SK-MEL-5 (cell line): ENCODE measurements around the gene PTPRM. TPM values are rescaled to one million over a fixed set of nuclear protein-coding genes. Genes with fewer than 3 reads are reported as not detected.

Experiments
- DNase-seq: peaks from one replicate; pipeline ENCODE4 v3.0.0-alpha.2; 2016; ENCODE audit warnings: low read depth, low spot score
- in situ Hi-C: cut with HindIII; loops from 2 replicates; pipeline ENCODE4 v1.10.0; 2016; ENCODE audit warnings: low sequenced_read_pairs, high pct_unique_total_duplicates, low pct_unique_long_range_greater_than_20kb
- polyA plus RNA-seq, 2 experiments: library from polyadenylated mRNA; depleted of rRNA; stranded (reverse); fragments of >200 nt; gene quantifications; 2 replicates each; pipeline ENCODE4 v1.2.3, GENCODE V29; 2015
- total RNA-seq: library from RNA; depleted of rRNA; stranded (reverse); fragments of >200 nt; shearing (Covaris generic); gene quantifications from 2 replicates; pipeline ENCODE4 v1.2.3, GENCODE V29; 2014; rRNA removed

The PTPRM gene
- 42.9 and 43.7 TPM in 2 replicates for total RNA-seq
- polyA plus RNA-seq (2015; cell fraction: cytosol; rRNA removed) = 48.4 and 56.6 TPM in 2 replicates
- 196 and 241 TPM in 2 replicates for polyA plus RNA-seq (2015; cell fraction: nucleus; rRNA removed)

GRCh38 chr18:7566567-7567473 lies at the start of gene PTPRM:
PTPRM (plus strand) TSS chr18:7567316; CDS start chr18:7567819, 503 bp downstream.
- peak; percentile 72 for DNase-seq
- in situ Hi-C loops = no loop called here

- no peak for DNase-seq
- in situ Hi-C loops = no loop called here
Measured at GRCh38 chr18:7517852-7518251, 49.3 kb upstream of the PTPRM start.

GRCh38 chr18:7520200-7520785 lies 46.8 kb upstream of the PTPRM start:
- DNase-seq = no peak
- in situ Hi-C loops = no loop called here

- DNase-seq = no peak
- in situ Hi-C loops = no loop called here
Measured at GRCh38 chr18:7521226-7521856, 45.8 kb upstream of the PTPRM start.

GRCh38 chr18:7523772-7524171 lies 43.3 kb upstream of the PTPRM start:
- DNase-seq = no peak
- in situ Hi-C loops = no loop called here

GRCh38 chr18:7524786-7525185 lies 42.3 kb upstream of the PTPRM start:
- no peak for DNase-seq
- in situ Hi-C loops = no loop called here

GRCh38 chr18:7532942-7533341 lies 34.2 kb upstream of the PTPRM start:
- DNase-seq = no peak
- in situ Hi-C loops = no loop called here

- DNase-seq = no peak
- in situ Hi-C loops = no loop called here
Measured at GRCh38 chr18:7535436-7536205, 31.5 kb upstream of the PTPRM start.

GRCh38 chr18:7537145-7537544 lies 30.0 kb upstream of the PTPRM start:
- DNase-seq = no peak
- in situ Hi-C loops = no loop called here

GRCh38 chr18:7541835-7542234 lies 25.3 kb upstream of the PTPRM start:
- no peak for DNase-seq
- in situ Hi-C loops = no loop called here

- in situ Hi-C loops = no loop called here
- DNase-seq = no peak
Measured at GRCh38 chr18:7544686-7545085, 22.4 kb upstream of the PTPRM start.

- in situ Hi-C loops = no loop called here
- no peak for DNase-seq
Measured at GRCh38 chr18:7545734-7546133, 21.4 kb upstream of the PTPRM start.

GRCh38 chr18:7548221-7548620 lies 18.9 kb upstream of the PTPRM start:
- in situ Hi-C loops = no loop called here
- no peak for DNase-seq

GRCh38 chr18:7548721-7549120 lies 18.4 kb upstream of the PTPRM start:
- no peak for DNase-seq
- in situ Hi-C loops = no loop called here

GRCh38 chr18:7557973-7558372 lies 9.1 kb upstream of the PTPRM start:
- in situ Hi-C loops = no loop called here

GRCh38 chr18:7558769-7559168 lies 8.3 kb upstream of the PTPRM start:
- DNase-seq = no peak
- in situ Hi-C loops = no loop called here

More at GRCh38 chr18:7557973-7558372, 9.1 kb upstream of the PTPRM start:
- DNase-seq = no peak

- no peak for DNase-seq
- in situ Hi-C loops = no loop called here
Measured at GRCh38 chr18:7559709-7560319, 7.3 kb upstream of the PTPRM start.
